ENCODE measurements around the gene DNAH14. TPM values are rescaled to one million over a fixed set of nuclear protein-coding genes. Genes with fewer than 3 reads are reported as not detected.

DNAH14 gene
- total and polyA plus RNA-seq, 2 of the 8 experiments (the other 6 are each of a cell fraction or from before 2014, with no cell fraction given), result 8.4 to 40.7 TPM

DNA sequence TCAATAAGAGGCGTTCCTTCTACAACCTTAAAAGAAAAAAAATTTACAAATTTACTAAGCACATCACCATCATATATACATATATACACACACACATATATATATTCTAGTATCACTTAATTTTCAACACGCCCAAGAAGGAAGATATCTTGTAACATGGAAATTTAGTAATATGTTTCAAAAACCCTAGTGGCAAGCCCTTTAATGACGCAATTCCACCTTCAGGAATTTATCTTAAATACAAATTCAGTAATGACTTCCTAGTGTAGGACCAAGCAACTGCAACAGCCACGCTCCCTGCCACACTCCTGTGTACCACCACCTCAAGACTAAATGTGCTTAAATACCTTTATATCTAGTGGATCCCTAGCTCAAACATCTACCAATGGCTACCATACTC, 485.8 kb downstream of the DNAH14 start:
- H3K18ac ChIP-seq (ENCODE audit: extremely low read depth, low read length), result no peak overlapping the region
- no peak overlapping the region for H2BK12ac ChIP-seq (ENCODE audit: low read depth, low read length)
- H3K14ac ChIP-seq (ENCODE audit: insufficient read length), result no peak overlapping the region
- H3K79me2 ChIP-seq (ENCODE audit: control insufficient read depth in 1 of 2, insufficient read depth in 2 of 2, low read length in 2 of 2), result peaks cover 0 to under 1% of the 10 kb centered on the region in 2 experiments; a peak in 1 of 4 replicates
- H3K23me2 ChIP-seq (ENCODE audit: low read depth, low read length), result no peaks in the 10 kb centered on the region
- no peak overlapping the region for H3K4ac ChIP-seq (replicated peaks; ENCODE audit: insufficient read length, low read depth, low read length)
- CTCF ChIA-PET (ENCODE audit: partially characterized antibody), result interaction anchor here (0.5 to 4.1 kb wide), 5 partner anchors 10 to 1000 kb away, joined by 3 to 17 read pairs (median 4); partner anchors contain the start of gene LBR
- H2BK5ac ChIP-seq (ENCODE audit: low read depth, low read length), result no peak overlapping the region
- no peak overlapping the region for H3K27ac ChIP-seq (ENCODE audit: low read depth, low read length)
- no peak overlapping the region for H3K56ac ChIP-seq (replicated peaks; ENCODE audit: insufficient read length, low read depth, low read length)
- peaks cover 8 to 54% (median 24%) of the 10 kb centered on the region in 4 experiments; a peak in 7 of 8 replicates for H3K36me3 ChIP-seq (ENCODE audit: control insufficient read depth in 2 of 4, insufficient read depth in 4 of 4, low read length in 3 of 4)
- H4K5ac ChIP-seq (ENCODE audit: insufficient read length, low read depth, low read length), result no peak overlapping the region
- TF ChIP-seq CEBPB (IDR thresholded peaks at IDR 0.05; ENCODE audit: low read depth, low read length), result 0 out of 2 replicates have a peak, but pooled peaks have one; percentile 42
- TF ChIP-seq RXRA (IDR thresholded peaks at IDR 0.05; ENCODE audit: insufficient read depth, low read depth, low read length), result no peak
- TF ChIP-seq, protein P1, sequence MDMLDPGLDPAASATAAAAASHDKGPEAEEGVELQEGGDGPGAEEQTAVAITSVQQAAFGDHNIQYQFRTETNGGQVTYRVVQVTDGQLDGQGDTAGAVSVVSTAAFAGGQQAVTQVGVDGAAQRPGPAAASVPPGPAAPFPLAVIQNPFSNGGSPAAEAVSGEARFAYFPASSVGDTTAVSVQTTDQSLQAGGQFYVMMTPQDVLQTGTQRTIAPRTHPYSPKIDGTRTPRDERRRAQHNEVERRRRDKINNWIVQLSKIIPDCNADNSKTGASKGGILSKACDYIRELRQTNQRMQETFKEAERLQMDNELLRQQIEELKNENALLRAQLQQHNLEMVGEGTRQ (IDR thresholded peaks at IDR 0.05; ENCODE audit: low read length), result no peak
- H3K4me3 ChIP-seq (ENCODE audit: extremely low read depth in 1 of 4, insufficient read depth in 2 of 4, low read depth in 3 of 4, low read length in 4 of 4), result no peak overlapping the region
- FAIRE-seq (no peak), DNase-seq (ENCODE audit: low read depth in 1 of 2, low spot score in 2 of 2) (no peak)
- H3K79me1 ChIP-seq (ENCODE audit: low read depth, low read length), result no peaks in the 10 kb centered on the region; the same call in 1 of the 2 replicates
- POLR2A ChIA-PET (ENCODE audit: partially characterized antibody), result interaction anchor here (1.3 kb wide), 1 partner anchor 10 kb away, joined by 3 read pairs; no protein-coding TSS in a partner anchor
- WGBS, 2 experiments (ENCODE audit: extremely low coverage in 1 of 2, insufficient coverage in 1 of 2, insufficient read length in 1 of 2, insufficient replicate concordance in 2 of 2, low coverage in 1 of 2, low lambda C conversion rate in 2 of 2, missing lambda C conversion rate in 1 of 2), result 91% methylated on average over 4 of the region's 4 CpGs; no CpG with 5 or more reads in 1 of the 2 experiments
- no peak overlapping the region for H4K8ac ChIP-seq (ENCODE audit: extremely low read depth, insufficient read depth, low read length)
- H4K20me1 ChIP-seq (replicated peaks in 1 of 2; ENCODE audit: control insufficient read depth in 1 of 2, insufficient read depth in 2 of 2, low read length in 2 of 2), result peaks cover 0 to 5% of the 10 kb centered on the region in 2 experiments
- no peak overlapping the region for H4K91ac ChIP-seq (replicated peaks; ENCODE audit: insufficient read length, low read length)
- no peak overlapping the region for H3K9ac ChIP-seq (replicated peaks in 1 of 4; ENCODE audit: extremely low read depth in 1 of 4, low read depth in 3 of 4, low read length in 3 of 4)
- H3K27me3 ChIP-seq (replicated peaks in 1 of 4; ENCODE audit: control insufficient read depth in 3 of 4, extremely low read depth in 1 of 4, insufficient read depth in 3 of 4, low read length in 3 of 4), result no peaks in the 10 kb centered on the region
- no peaks in the 10 kb centered on the region for H3K9me3 ChIP-seq (ENCODE audit: insufficient read depth in 2 of 2, low read depth in 1 of 2, low read length in 1 of 2)
- H2BK20ac ChIP-seq (ENCODE audit: low read length), result no peak overlapping the region
- H3K23ac ChIP-seq (ENCODE audit: insufficient read length), result no peak overlapping the region
- H3K4me2 ChIP-seq (ENCODE audit: insufficient read depth in 1 of 2, low read depth in 2 of 2, low read length in 2 of 2), result no peak overlapping the region
- H2AFZ ChIP-seq (ENCODE audit: low read length), result no peak overlapping the region
- H2BK120ac ChIP-seq (replicated peaks; ENCODE audit: low read depth, low read length), result no peak overlapping the region
- H2AK5ac ChIP-seq (ENCODE audit: low read depth, low read length), result no peak overlapping the region
- no peaks in the 10 kb centered on the region for H3K4me1 ChIP-seq (replicated peaks in 1 of 4; ENCODE audit: control insufficient read depth in 3 of 4, insufficient read depth in 4 of 4, low read length in 3 of 4)
- no peak overlapping the region for H2BK15ac ChIP-seq (ENCODE audit: low read length)

Measured in H1 (cell line).